DMS 273 (cell line): ENCODE data around the gene KPNA2.
"Not testable (repeated sequence)": the region's sequence is repeated elsewhere in the genome, so short reads cannot be mapped to it uniquely, and the experiment has no call there.

Experiments
- DNase-seq: peaks from one replicate; lab custom pipeline; 2025; ENCODE audit not compliant: unreplicated experiment; lab: John Stamatoyannopoulos, UW

Gene KPNA2

GRCh38 chr17:68054296-68054900 is 18.9 kb downstream of the KPNA2 start:
- DNase-seq = no peak

- peak; percentile 69 for DNase-seq
Observed at GRCh38 chr17:68057531-68057952, 22.0 kb downstream of the KPNA2 start.

- no peak for DNase-seq
Observed at GRCh38 chr17:68060336-68060735, 24.8 kb downstream of the KPNA2 start.

GRCh38 chr17:68061512-68062313 is 26.2 kb downstream of the KPNA2 start:
- DNase-seq = no peak

- not testable (repeated sequence) for DNase-seq
Observed at GRCh38 chr17:68065366-68065765, 29.8 kb downstream of the KPNA2 start.

GRCh38 chr17:68068512-68068911 is 33.0 kb downstream of the KPNA2 start:
- peak; percentile 35 for DNase-seq

- DNase-seq = not testable (repeated sequence)
Observed at GRCh38 chr17:68070582-68071444, 35.3 kb downstream of the KPNA2 start.

- no peak for DNase-seq
Observed at GRCh38 chr17:68074279-68074678, 38.7 kb downstream of the KPNA2 start.

- not testable (repeated sequence) for DNase-seq
Observed at GRCh38 chr17:68075953-68076607, 40.5 kb downstream of the KPNA2 start.

GRCh38 chr17:68077498-68077897 is 42.0 kb downstream of the KPNA2 start:
- DNase-seq = not testable (repeated sequence)

- no peak for DNase-seq
Observed at GRCh38 chr17:68080411-68081150, 45.0 kb downstream of the KPNA2 start.

- not testable (repeated sequence) for DNase-seq
Observed at GRCh38 chr17:68081305-68082265, 46.0 kb downstream of the KPNA2 start.

- no peak for DNase-seq
Observed at GRCh38 chr17:68085771-68086381, 50.3 kb downstream of the KPNA2 start.

GRCh38 chr17:68086666-68087065 is 51.1 kb downstream of the KPNA2 start:
- not testable (repeated sequence) for DNase-seq

- not testable (repeated sequence) for DNase-seq
Observed at GRCh38 chr17:68087131-68087623, 51.6 kb downstream of the KPNA2 start.

GRCh38 chr17:68087851-68088250 is 52.3 kb downstream of the KPNA2 start:
- DNase-seq = no peak

- DNase-seq = no peak
Observed at GRCh38 chr17:68089881-68090280, 54.3 kb downstream of the KPNA2 start.

GRCh38 chr17:68094481-68095078 is 59.0 kb downstream of the KPNA2 start:
- DNase-seq = no peak
